ENCODE results near the gene ACADS. TPM values are rescaled to one million over a fixed set of nuclear protein-coding genes. Genes with fewer than 3 reads are reported as not detected.

ACADS gene
- total RNA-seq, 4 donors from 2014 or later: 21.3 to 37.1 (median 29.1) TPM

- WGBS, 2 donors: 55 to 57% methylated on average over 3 of the region's 3 CpGs
- intact Hi-C loops (cut with DNase I; ENCODE audit: low total_unique reads): no loop called here
- no peak for DNase-seq (ENCODE audit: low spot score in 2 of 2)
- TF ChIP-seq POLR2A (IDR thresholded peaks at IDR 0.05) (no peak), CTCF (IDR thresholded peaks at IDR 0.05) (no peak)
- no peak overlapping the region for H3K4me3 ChIP-seq (ENCODE audit: low read depth, poor library complexity, severe bottlenecking)
Observed at GRCh38 chr12:120685522-120685921, 40.1 kb upstream of the ACADS start.

- 0% methylated on average over 23 to 24 of the region's 46 CpGs for WGBS, 2 donors
- H3K4me3 ChIP-seq (ENCODE audit: low read depth, poor library complexity, severe bottlenecking): peak overlapping the region; percentile 16
Observed at GRCh38 chr12:120686151-120686689, 39.4 kb upstream of the ACADS start.

GRCh38 chr12:120686690-120687577, 38.7 kb upstream of the ACADS start, which contains the start of gene MLEC:
MLEC (plus strand) TSS chr12:120687149; CDS start chr12:120687297, 148 bp downstream.
- 1 to 2% methylated on average over 38 to 51 of the region's 84 CpGs for WGBS, 2 donors
- peak; percentile 98 to 100 for DNase-seq (ENCODE audit: low spot score in 2 of 2)
- H3K4me3 ChIP-seq (ENCODE audit: low read depth, poor library complexity, severe bottlenecking): peak within 1 kb of the TSS; percentile 92
- TF ChIP-seq CTCF (IDR thresholded peaks at IDR 0.05) (no peak), POLR2A (IDR thresholded peaks at IDR 0.05) (no peak)
- intact Hi-C loops (cut with DNase I; ENCODE audit: low total_unique reads): no loop called here

More at GRCh38 chr12:120686151-120686689, 39.4 kb upstream of the ACADS start:
- intact Hi-C loops (cut with DNase I; ENCODE audit: low total_unique reads): no loop called here
- TF ChIP-seq POLR2A (IDR thresholded peaks at IDR 0.05): no peak
- no peak for TF ChIP-seq CTCF (IDR thresholded peaks at IDR 0.05)
- DNase-seq (ENCODE audit: low spot score in 2 of 2): peak; percentile 95 to 99

GRCh38 chr12:120687578-120688289, 37.9 kb upstream of the ACADS start:
- intact Hi-C loops (cut with DNase I; ENCODE audit: low total_unique reads): no loop called here
- no peak for TF ChIP-seq CTCF (IDR thresholded peaks at IDR 0.05)
- TF ChIP-seq POLR2A (IDR thresholded peaks at IDR 0.05): no peak
- peak overlapping the region; percentile 92 for H3K4me3 ChIP-seq (ENCODE audit: low read depth, poor library complexity, severe bottlenecking)
- DNase-seq (ENCODE audit: low spot score in 2 of 2): no peak
- WGBS, 2 donors: 0 to 1% methylated on average over 24 to 26 of the region's 31 CpGs

GRCh38 chr12:120688527-120689071, 37.0 kb upstream of the ACADS start:
- intact Hi-C loops (cut with DNase I; ENCODE audit: low total_unique reads): no loop called here
- H3K4me3 ChIP-seq (ENCODE audit: low read depth, poor library complexity, severe bottlenecking): no peak overlapping the region
- DNase-seq (ENCODE audit: low spot score in 2 of 2): no peak
- TF ChIP-seq CTCF (IDR thresholded peaks at IDR 0.05): no peak
- no peak for TF ChIP-seq POLR2A (IDR thresholded peaks at IDR 0.05)
- WGBS, 2 donors: 26 to 30% methylated on average over 6 of the region's 6 CpGs
